Activated naive CD4-positive, alpha-beta T cell treated with Interleukin-2 at 50 U/mL for 16 hours (primary cell): Measurements from ENCODE around the gene TMED9.
"Not testable (repeated sequence)": the region's sequence is repeated elsewhere in the genome, so short reads cannot be mapped to it uniquely, and the experiment has no call there.

Experiments used
- DNase-seq: peaks from one replicate; pipeline ENCODE4 v3.0.0-alpha.2; 2020

The TMED9 gene

DNA sequence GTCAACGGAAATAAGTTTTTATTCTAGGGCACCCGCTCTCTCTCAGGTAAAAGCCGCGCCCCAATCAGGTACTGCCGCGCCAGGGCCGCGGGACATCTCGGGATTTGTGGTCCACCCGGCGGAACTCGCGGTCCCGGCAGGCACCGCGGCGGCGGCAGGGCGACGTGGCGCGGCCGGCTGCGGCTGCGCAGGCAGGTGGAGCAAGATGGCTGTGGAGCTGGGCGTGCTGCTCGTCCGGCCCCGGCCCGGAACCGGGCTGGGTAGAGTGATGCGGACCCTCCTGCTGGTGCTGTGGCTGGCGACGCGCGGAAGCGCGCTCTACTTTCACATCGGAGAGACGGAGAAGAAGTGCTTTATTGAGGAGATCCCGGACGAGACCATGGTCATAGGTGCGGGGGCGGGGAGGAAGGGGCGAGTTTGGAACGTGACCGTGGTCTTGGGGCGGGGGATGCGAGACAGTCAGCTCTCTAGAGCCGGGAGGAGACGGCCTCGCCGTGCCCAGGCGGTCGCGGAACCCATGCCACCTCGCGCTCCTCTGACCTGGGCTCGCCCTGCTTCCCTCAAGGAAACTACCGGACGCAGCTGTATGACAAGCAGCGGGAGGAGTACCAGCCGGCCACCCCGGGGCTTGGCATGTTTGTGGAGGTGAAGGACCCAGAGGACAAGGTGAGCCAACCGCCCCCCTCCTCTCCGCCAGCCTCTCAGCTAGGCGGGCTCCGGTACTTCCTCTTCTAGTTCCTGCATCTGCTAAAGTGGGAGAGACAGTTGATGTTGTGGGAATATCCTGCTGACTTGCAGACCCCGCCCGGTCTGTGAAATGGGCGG lies at the start of gene TMED9:
Gene TMED9, plus strand, starts transcription at position 194 of the 825 bp plus-strand sequence. Its CDS starts 12 bp downstream, at position 206.
- peak; percentile 91 for DNase-seq

DNA sequence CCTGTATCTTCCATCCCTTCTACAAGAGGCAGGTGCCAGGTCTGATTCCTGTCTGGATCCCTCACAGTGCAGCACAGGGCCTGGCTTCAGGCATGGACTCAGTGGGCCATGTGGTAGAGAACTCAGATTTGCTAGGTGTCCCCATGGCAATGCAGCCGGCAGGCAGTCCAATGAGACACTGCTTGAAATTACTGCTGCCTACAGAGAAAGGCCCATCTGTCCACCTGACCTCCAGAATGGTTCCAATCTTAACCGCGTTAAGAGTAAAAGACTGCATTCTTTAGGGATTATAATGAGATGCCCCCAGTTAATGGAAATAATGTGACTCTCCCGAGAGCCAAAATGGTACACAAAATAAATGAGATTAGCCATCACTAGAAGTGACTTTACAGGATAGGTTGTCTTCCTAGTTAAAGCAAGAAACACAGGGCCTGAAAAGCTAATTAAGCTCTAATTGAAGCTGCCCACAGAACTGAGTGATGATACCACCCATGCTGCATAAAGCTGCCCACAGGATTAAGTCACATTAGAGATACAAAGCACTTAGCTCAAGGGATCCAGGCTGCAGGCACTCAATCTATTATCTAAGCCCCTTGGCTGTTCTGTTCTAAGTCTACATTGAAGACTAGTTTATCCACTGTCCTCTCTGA lies 49.1 kb upstream of the TMED9 start:
- no peak for DNase-seq

DNA sequence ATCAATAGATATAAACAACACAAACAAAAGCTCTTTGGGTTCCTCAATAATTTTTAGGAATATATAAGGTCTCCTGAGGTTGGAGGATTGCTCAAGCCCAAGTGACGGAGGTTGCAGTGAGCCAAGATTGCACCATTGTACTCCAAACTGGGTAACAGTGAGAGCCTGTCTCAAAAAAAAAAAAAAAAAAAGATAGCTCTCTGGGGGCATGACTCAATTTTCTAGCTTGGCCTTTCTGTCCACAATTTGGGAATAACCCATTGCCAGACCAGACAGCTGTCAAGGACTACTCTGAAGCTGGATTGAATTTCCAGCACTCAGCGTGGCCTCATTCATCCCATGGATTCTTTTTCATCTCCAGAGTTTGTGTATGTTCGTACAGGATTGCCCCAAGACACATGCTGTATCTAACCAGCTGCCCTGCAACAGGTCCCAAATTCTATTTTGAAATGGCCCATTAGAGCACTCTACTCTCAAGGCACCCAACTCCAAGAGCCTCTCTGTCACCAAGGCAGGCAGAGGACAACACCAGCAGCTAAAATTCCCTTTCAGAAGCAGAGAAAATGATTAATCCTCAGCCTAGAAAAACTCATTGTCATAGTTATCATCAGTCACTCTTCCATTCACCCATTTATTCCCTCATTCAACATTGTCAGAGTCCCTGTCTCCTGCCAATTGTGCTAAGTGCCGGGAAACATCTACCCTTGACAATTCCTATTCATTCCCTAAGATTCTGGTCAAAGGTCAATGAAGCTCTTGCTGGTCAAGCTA lies 46.3 kb upstream of the TMED9 start:
- no peak for DNase-seq

DNA sequence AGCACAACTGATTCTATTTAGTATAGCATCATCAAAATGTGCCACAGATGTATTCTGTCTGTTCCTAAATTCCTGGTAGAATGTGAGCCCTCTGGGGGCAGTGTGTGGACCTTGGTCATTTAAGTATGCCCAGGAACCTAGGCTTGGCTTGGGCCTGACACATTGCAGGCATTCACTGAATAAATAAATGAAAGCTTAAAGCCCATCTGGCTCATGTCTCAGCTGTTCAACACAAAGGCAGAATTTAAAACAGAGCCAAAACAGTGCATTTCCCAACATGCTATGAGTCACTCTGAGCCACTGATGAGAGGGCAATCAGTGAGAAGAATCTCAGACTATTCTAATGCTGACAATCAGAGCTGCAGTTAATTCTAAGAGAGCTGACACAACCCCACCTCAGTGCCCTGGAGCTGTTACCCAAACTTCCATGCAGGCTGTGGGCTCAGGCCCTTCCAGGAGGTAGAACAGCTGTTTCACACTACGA lies 45.7 kb upstream of the TMED9 start:
- no peak for DNase-seq

DNA sequence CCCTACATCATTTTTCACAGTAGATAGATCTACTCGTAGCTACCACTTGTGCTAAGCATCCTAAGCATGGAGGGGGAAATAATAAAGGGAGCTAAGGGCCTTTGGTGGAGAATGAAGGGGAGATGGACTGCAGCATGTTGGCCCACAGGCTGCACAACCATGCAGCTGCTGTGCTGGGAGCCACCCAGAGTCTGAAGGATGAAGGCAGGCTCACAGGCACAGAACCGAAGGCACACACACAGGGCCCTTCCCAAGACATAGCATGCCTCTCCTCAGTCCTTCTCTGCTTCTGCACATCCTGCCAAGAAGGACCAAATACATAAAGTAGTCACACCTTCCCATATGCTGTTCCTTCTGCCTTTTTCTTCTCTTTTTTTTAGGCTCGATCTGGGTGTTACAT lies 44.3 kb upstream of the TMED9 start:
- no peak for DNase-seq

DNA sequence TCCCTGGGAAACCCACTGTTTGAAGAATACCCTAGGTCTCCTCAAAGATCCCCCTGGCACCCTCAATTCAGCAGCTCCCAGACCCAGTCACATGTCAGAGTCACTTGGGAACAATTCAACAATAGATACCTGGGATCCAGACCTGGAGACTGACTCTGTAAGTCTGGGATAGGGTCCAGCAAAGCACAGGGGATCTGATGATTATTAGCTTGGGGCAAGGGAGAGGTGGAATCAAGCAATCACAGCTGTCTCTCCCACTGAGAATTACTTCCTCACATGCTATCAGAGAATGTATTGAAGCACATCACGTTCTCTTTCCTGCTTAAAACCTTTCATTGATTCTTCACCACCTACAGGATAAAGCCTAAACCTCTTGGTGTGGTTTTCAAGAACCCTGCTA lies 43.5 kb upstream of the TMED9 start:
- no peak for DNase-seq

DNA sequence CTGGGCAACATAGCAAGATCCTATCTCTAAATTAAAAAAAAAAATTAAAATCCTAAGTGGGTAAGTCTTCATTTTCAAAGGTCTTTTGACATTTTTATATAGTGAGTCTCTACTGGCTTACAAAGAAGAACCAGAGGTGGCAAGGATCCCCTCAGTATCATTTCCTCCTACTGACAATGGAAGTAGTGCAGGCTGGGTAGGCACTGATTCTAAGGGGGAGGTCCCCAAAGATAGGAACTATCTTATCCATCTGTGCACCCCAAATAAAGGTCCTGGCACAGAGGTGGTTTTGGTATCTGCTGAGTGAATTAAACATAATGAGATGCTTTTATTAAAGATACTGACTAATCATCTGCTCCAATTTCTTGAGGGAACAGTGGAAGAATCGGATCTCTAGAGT lies 41.9 kb upstream of the TMED9 start:
- no peak for DNase-seq

DNA sequence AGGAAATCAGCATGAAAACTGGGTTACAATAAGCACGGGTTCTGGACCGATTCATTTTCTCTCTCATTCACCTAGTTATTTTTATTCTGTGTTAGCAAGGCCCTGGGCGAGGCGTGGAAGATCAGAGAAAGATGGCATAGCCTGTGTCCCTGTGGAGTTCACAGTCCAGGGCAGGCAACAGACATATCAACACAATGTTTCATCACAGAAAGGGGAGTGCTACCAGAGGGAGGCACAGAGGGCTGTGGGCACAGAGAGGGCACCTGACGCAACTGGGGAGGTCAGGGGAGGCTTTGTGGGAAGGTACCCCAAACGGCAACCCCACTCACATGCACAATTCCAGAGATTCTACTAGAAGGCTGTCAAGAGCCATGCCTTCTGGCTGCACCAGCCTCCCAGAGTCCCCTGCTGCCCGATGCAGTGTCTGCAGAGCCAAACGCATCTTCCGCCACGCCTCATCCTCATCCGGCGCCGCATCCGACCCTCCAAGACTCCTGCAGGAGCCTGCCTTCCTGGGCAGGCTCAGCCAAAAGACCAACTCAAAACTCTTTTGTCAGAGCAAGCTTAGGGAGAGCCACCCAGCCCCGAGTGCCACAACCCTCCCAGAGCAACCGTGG lies 39.1 kb upstream of the TMED9 start:
- DNase-seq, result no peak

DNA sequence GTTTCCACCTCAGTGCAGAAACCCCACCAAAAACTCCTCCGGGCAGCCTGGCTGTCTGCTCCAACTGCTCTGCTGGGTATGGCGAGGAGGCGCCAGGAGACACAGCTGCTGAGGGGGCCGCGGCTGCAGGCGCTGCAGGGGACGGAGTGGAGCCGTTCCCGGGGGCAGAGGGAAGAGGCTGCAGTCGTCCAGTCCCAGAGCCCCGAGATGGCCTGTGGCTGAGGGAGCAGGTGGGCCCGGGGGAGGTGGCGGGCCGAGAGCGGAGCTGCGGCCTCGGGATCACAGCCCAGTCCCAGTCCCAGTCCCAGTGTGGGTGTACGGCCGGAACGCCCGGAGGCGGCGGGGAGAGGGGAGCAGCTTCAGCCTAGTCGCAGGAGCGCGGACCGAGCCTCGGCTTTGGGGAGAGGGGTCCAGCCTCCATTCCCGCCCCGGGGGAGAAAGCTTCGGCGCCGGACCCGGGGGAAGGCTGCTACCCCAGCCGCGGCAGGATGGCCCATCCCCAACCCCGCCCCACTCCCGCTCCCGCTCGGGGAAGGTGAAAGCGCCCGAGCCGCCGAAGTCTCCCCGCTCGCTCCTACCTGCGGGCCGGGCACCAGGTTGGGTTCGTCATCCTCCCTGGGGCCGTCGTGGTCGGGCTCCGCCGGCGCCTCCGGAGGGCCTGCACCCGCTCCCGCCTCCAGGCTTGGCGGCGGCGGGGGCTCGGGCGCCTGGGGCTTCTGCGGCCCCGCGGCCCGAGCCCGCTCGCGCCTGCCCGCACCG lies 38.2 kb upstream of the TMED9 start:
- DNase-seq, result peak; percentile 48

DNA sequence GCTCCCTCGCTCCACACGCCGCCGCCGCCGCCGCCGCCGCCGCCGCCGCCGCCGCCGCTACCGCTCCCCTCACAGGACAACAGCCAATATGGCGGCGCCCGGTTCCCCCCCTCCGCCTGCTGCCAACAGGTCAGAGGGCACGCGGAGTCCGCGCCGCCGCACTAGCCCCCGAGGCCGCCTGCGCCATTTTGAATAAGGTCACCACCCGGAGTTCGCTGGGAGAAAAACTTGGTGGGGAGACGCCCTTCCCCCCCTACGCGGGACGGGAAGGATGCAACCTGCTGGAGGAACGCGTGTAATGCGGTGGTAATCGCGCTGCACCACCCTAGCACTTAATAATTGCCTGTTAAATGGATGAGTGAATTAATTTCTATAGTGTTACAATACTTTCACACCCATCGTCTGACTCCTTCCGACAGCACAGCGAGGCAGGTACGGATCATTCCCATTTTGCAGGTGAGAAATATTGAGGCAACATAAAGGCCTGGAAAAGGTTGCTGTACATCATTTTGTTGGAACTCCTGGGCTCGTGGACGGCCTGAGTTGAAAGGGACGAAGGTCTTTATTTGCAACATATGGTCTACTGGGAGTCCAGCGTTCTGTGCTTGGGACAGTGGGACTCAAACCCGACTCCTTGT lies 37.4 kb upstream of the TMED9 start, which contains the start of gene FAM193B:
Gene FAM193B, minus strand, starts transcription at position 90 of the 638 bp plus-strand sequence. CDS start 105 bp downstream, outside the sequence.
- DNase-seq, result peak; percentile 96

DNA sequence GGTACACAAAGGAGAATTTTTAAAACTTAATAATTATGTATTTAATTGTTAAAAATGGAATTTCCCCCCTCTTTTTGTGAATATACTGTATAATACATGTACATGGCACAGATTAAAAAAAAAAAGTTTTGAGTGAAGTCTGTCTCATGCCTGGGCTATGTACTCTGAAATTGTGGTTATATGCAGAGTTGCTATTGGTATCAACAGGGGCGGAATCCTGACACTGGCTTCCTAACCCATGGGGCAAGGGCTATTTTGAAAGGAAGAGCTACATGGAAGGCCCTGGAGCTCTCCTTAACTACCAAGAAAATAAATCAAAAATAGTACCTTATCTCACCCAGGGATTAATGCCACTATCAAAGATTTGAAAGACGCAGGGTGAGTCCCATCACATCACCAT lies 36.8 kb upstream of the TMED9 start:
- DNase-seq, result no peak

DNA sequence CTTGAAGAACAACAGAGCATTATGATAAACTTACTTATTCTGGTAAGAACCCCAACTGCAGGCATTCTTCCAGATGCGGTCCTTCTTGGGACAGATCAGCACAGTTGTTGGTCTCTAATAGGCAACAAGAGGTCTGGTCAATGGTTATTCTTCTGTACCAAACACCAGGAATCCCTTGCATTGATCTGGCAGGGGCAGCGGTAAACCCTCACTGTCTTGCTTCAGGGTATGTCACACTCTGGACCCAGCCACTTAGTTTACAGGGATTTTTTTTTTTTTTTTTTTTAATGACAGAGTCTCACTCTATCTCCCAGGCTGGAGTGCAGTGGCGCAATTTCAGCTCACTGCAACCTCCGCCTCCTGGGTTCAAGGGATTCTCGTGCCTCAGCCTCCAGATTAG lies 36.3 kb upstream of the TMED9 start:
- DNase-seq, result no peak

DNA sequence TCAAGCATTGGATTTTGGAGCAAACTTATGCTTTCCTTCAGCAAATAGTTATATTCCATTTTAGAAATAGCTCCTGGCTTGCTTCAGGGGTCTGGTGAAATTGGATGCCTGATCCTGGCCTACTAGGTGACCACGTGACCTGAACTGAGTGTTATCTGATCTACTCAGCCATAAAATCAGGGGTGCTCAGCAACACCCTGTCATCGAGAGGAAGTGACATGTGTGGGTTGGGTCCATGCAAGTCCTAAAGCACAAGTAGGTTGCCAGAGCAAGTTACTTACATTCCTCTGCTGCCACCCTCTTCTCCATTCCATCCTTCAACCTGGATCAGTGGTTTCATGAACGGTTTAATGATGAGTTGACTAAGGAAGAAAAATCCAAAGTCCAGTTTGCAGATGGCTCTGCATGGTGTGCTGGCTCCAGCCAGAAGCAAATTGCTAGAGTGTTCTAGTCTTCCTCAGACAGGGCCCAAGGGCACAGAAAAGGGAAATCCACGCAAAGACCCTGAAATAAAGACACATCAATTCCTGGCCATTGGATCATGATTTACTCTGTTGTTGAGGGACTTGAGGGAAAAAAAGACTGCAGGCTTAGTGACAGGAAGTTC lies 34.9 kb upstream of the TMED9 start:
- DNase-seq, result peak; percentile 6

DNA sequence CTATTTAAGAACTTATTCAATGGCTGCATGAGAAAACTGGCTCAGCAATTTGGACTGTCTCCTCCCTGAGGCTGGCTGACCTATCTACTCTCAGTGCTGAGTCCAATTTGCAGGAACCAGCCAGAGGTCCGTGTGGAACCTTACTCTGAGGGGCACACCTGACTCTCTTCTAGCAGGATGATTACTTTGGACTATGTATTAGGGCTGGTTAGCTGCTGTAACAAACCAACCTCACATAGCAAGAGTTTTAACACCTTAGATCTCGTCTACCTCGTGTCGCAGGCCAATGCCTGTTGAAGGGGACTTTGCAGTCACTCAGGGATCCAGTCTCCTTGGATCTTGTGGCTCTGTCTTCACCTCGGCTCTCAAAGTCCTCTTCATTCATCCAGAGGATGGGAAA lies 34.2 kb upstream of the TMED9 start:
- no peak for DNase-seq

DNA sequence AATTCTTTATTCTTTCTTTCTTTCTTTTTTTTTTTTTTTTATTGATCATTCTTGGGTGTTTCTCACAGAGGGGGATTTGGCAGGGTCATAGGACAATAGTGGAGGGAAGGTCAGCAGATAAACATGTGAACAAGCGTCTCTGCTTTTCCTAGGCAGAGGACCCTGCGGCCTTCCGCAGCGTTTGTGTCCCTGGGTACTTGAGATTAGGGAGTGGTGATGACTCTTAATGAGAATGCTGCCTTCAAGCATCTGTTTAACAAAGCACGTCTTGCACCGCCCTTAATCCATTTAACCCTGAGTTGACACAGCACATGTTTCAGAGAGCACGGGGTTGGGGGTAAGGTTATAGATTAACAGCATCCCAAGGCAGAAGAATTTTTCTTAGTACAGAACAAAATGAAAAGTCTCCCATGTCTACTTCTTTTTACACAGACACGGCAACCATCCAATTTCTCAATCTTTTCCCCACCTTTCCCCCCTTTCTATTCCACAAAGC lies 32.5 kb upstream of the TMED9 start:
- not testable (repeated sequence) for DNase-seq

DNA sequence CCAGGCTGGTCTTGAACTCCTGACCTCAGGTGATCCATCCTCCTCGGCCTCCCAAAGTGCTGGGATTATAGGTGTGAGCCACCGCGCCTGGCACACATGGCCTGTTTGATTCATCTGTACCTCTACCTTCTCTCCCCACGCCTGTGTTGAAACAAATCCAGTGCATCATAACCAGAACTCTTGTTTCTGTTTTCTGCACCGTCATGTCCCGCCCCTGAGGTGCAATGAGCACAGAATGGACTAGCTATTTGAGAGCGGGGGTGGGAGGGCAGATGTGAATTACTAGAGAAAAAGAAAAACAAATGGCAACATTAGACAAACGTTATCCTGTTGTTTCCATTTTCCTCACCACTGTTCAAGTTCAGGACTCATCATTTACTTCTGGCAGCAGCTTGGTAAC lies 27.0 kb upstream of the TMED9 start:
- DNase-seq, result no peak

DNA sequence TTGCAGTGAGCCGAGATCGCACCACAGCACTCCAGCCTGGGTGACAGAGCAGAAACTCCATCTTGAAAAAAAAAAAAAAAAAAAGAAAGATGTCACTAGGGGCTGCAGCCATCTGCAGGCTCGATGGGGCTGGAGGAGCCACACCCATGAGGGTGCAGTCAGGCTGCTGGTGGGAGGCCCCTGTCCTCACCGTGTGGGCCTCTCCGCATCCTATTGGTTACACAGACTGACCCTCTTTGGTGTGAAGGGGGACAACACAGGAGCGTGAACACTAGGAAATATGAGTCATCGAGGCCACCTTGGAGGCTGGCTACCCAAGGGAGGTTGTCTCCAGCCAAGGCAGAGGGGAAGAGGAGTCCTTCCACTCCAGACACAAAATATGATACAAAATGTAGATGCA lies 23.7 kb upstream of the TMED9 start:
- no peak for DNase-seq

DNA sequence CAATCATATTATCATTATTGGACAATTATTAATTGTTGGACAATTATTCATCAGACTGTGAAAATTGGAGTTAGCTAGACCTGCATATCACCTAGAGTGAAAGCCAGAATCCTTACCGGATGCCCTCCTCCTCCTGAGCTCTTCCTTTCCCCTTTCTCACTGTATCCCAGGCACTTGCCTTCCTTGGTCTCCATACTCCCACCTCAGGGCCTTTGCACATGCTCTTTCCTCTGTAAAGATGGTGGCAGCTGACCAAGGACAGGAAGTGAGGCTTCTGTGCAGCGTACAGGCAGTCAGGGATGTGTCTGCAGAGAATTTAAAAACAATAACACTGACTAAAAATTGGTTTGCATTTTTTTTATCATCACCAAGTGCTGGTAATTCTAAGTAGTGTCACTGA lies 22.1 kb upstream of the TMED9 start:
- DNase-seq, result no peak

DNA sequence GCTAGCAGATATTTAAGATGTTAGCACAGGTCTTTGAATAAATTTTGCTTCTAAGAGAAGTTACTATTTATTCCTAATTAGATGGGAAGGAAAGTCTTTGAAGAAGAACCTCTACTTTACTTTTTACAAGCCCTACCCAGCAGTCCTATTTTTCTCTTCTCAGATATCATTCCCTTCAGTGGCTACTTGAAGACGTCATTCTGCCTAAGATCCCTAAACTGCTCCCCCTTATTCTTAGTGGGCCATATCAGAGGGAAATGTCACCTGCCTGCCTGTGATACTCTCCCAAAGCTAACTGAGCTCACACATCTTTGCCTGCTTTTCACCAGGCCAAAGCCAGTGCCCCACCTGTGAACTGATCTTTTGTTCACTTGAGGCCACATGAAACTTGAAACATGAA lies 16.5 kb upstream of the TMED9 start:
- no peak for DNase-seq

DNA sequence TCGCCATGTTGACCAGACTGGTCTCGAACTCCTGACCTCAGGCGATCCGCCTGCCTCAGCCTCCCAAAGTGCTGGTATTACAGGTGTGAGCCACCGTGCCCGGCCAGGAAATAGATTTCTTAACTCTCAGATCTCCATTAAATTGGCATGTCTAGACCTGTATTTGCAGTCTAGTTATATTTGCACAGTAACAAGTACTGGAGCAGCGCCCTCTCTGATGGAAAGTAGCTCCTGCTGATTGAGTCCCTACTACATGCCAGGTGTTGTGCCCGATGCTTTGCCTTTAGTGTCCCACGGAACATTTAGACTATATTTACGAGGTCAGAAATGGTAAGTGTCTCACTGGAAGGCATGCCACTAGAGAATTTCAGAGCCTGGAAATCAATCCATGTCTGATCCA lies 15.8 kb upstream of the TMED9 start:
- no peak for DNase-seq

DNA sequence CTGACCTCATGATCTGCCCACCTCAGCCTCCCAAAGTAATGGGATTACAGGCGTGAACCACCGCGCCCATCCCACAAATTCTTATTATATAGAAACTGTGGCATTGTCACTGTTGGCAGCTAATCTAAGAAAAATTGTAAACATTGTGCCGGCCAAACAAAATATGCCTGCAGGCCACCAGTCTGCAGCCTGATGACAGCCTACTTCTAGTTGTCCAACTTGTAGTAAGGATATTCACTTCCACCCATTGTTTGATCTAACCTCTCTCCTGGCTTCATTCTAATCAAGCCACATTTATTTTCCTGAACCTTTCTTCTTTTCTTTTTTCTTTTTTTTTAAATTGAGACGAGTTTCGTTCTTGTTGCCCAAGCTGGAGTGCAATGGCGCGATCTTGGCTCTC lies 13.7 kb upstream of the TMED9 start:
- DNase-seq, result no peak
